Immature natural killer cell (primary cell): ENCODE measurements around the gene SRRM2. TPM values are rescaled to one million over a fixed set of nuclear protein-coding genes. Genes with fewer than 3 reads are reported as not detected.
A peak's percentile ranks its signal among the peaks of the same experiment; 100 is the strongest.
"Not testable (repeated sequence)": the region's sequence is repeated elsewhere in the genome, so short reads cannot be mapped to it uniquely, and the experiment has no call there.

Source experiments
- DNase-seq, 3 donors: peaks; one replicate each; pipeline ENCODE4 v3.0.0; 2022; ENCODE audit warnings: mixed read lengths in 1 of 3
- H3K27ac Mint-ChIP-seq, 6 donors: one replicate each; pipeline ENCODE4 v1.8.0; 2020; ENCODE audit warnings: mixed read lengths in 6 of 6, mild to moderate bottlenecking in 5 of 6, inconsistent platforms in 4 of 6, moderate library complexity in 3 of 6
- H3K27me3 Mint-ChIP-seq, 3 donors: one replicate each; pipeline ENCODE4 v1.8.0; 2020 to 2021; ENCODE audit warnings: low read depth in 3 of 3, mild to moderate bottlenecking in 3 of 3, mixed read lengths in 3 of 3, moderate library complexity in 3 of 3, inconsistent platforms in 1 of 3
- H3K36me3 Mint-ChIP-seq, 3 donors: one replicate each; pipeline ENCODE4 v1.8.0; 2020; ENCODE audit warnings: mixed read lengths in 3 of 3, inconsistent platforms in 2 of 3, mild to moderate bottlenecking in 2 of 3
- H3K4me1 Mint-ChIP-seq, 2 donors: one replicate each; pipeline ENCODE4 v1.8.0; 2020; ENCODE audit warnings: inconsistent platforms in 2 of 2, mild to moderate bottlenecking in 2 of 2, mixed read lengths in 2 of 2, moderate library complexity in 1 of 2
- H3K4me3 Mint-ChIP-seq, 5 donors: one replicate each; pipeline ENCODE4 v1.8.0; 2020; ENCODE audit warnings: mild to moderate bottlenecking in 5 of 5, mixed read lengths in 5 of 5, inconsistent platforms in 3 of 5, moderate library complexity in 3 of 5
- H3K9me3 Mint-ChIP-seq, 6 donors: one replicate each; pipeline ENCODE4 v1.8.0; 2020; ENCODE audit warnings: mild to moderate bottlenecking in 6 of 6, mixed read lengths in 6 of 6, inconsistent platforms in 4 of 6, moderate library complexity in 3 of 6
- polyA plus RNA-seq, 3 donors: library from polyadenylated mRNA; unstranded; fragments of 300-500 nt; fragmentation: Illumina TruSeq; gene quantifications; one replicate each; pipeline ENCODE4 v1.2.3, GENCODE V29; 2021

Gene SRRM2
- polyA plus RNA-seq, 3 donors from 2014 or later: 11.5 to 113 (median 24.2) TPM

DNA sequence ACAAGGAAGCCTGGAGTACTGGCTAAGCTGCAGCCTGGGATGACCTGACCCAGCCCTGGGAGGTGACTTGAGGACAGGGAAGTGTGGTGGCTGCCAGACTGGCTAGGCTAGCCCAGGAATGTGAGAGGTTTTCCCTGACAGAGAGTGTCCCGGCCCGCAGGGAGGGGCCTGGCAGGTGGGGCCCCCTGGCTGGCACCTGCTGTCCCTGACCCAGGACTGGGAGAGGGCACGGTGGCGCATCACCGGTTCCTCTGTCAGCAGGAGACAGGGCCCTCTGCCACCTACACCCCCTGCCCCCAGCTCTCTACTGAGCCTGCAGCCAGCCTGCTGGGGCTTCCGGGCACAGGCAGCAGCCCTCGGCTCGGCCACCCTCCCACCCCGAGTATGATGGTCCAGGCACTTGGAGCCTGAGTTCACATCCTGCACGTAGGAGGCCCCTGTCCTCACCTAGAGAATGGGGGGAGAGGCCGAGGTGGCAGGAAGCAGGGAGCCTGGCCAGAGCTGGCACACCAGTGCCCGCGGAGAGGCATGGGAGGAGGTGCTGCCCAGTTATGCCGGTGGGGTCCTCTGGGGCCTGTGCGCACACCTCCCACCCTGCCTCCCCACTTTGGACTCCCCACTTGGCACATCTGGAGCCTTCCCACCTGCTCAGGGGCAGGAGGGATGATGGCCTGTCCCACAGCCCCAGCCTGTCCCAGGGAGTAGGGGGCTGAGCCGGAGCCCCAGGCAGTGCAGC, 32.9 kb upstream of the SRRM2 start:
- DNase-seq: no peak
- Mint-ChIP-seq H3K4me1 (peaks cover 0 to 4% of the 10 kb centered on the region in 2 donors), H3K27ac (no peak overlapping the region), H3K9me3 (no peaks in the 10 kb centered on the region), H3K4me3 (peak overlapping the region in 1 of 5 donors; percentile 46), H3K27me3 (peaks cover 4 to 7% (median 4%) of the 10 kb centered on the region in 3 donors), H3K36me3 (peaks cover 0 to 3% (median 0%) of the 10 kb centered on the region in 3 donors)

DNA sequence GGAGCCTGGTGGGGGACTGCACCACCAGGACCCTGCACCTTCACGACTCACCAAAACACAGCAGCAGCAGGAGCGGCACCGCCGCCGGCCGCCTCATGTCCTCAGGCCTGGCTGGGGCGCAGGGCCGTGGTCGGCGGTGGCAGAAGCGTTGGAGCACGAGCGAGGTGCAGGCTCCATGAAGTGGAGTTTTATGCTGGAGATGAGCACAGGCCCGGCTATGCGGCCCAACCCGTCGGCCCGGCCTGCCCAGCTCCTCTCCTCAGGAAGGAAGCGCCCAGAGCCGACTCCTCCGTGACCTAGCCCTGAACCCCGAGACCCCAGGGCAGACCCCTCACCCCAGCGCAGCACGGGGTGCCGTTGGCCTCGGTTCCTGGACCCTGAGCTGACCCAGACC, 32.4 kb upstream of the SRRM2 start, which contains the start of gene PRSS27:
Gene PRSS27, minus strand, starts transcription at position 161 of the 394 bp plus-strand sequence. Its CDS starts 64 bp downstream, at position 97.
- Mint-ChIP-seq H3K27me3 (peaks cover 3 to 5% (median 4%) of the 10 kb centered on the region in 3 donors), H3K9me3 (no peaks in the 10 kb centered on the region), H3K27ac (peak within 1 kb of the TSS in 2 of 6 donors; percentile 36 to 64), H3K36me3 (peaks cover 0 to 3% (median 0%) of the 10 kb centered on the region in 3 donors), H3K4me3 (peak within 1 kb of the TSS; percentile 57 to 74 (median 73)), H3K4me1 (peaks cover 0 to 1% of the 10 kb centered on the region in 2 donors)
- no peak for DNase-seq

DNA sequence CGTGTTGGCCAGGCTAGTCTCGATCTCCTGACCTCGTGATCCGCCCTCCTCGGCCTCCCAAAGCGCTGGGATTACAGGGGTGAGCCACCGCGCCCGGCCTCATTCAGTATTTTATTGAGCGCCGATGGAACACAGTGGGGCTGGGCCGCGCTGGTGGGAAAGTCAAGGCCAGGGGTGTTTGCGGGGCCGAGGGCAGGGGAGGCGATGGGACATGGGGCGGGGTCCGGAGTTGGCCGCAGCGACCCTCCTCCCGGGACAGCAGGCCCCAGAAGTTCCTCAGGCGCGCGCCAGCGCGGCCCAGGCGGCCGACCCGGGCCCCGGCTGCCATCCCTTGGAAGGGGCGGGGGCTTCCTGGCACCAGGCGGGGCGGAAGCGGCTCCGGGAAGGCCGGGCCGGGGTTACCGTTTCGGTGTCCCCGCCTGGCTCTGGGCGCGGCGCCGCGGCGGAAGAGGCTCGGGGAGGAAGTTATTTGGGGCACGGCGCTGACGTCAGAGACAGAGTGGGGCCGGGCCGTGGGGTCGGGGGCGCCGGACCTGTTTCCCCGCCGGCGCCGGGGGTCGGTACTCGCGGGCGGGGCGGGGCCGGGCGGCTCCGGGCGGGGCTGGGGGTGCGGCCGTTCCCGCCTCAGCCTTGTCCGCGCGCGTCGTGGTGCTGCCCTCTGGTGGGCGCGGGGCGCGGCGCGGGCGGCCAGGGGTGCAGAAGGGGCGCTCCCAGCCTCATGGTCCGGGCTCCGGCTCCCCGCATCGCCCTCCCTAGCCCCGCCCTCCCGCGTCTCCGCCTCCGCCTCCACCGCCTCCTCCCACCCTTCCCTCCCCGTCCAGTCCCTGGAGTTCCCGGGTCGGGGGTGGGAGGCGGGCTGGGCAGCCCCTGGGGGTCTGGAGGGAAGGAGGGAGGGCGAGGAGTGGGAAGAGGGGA, 31.5 kb upstream of the SRRM2 start:
- peak overlapping the region; percentile 57 to 74 (median 73) for H3K4me3 Mint-ChIP-seq
- peaks cover 0 to 3% (median 0%) of the 10 kb centered on the region in 3 donors for H3K36me3 Mint-ChIP-seq
- H3K4me1 Mint-ChIP-seq: peaks cover 0 to 1% of the 10 kb centered on the region in 2 donors
- H3K27me3 Mint-ChIP-seq: peaks cover 3 to 6% (median 3%) of the 10 kb centered on the region in 3 donors
- no peaks in the 10 kb centered on the region for H3K9me3 Mint-ChIP-seq
- peak overlapping the region in 2 of 6 donors; percentile 36 to 64 for H3K27ac Mint-ChIP-seq
- peak; percentile 77 to 85 (median 84) for DNase-seq

DNA sequence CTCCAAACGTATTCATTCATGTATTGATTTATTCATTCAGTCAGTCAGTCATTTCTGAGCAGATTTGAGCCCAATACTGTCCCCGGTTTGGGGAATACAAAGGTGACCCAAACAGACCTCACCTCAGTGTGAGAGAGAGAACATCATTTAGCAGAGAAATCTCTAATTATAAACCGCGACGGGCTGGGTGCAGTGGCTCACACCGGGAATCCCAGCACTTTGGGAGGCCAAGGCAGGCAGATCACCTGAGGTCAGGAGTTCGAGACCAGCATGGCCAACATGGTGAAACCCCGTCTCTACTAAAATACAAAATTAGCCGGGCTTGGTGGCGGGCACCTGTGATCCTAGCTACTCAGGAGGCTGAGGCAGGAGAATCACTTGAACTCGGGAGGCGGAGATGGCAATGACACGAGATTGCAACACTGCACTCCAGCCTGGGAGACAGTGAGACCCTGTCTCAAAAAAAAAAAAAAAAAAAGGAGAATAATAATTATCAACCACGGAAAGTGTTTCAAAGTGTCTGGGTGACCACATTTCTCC, 30.7 kb upstream of the SRRM2 start:
- not testable (repeated sequence) for DNase-seq, H3K9me3 Mint-ChIP-seq, H3K27me3 Mint-ChIP-seq, H3K36me3 Mint-ChIP-seq, H3K4me1 Mint-ChIP-seq
- Mint-ChIP-seq H3K4me3 (peak overlapping the region; percentile 26 to 72 (median 62)), H3K27ac (peak overlapping the region in 1 of 6 donors; percentile 70)

DNA sequence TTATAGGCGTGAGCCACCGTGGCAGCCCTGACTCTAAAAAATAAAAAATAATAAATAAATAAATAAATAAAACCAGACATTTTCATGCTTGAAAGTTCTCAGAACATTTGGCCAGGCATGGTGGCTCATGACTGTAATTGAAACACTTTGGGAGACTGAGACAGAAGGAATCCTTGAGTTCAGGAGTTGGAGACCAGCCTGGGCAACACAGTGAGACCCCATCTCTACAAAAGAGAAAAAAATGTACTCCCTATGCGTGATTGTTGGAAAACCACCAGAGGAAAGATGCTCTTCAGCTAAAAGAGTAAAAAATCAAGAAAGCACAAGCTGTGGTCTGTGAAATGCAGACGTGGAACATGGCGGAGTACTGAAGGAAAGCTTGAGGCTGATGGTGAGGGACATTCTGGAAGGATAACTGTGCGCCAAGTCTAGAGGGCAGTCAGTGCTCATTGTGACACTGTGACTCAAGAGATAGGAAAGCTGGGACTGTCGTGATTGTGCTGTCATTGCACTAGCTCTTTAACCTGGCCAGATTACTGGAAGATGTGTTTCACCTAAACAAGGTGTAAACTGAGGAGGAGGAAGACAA, 28.3 kb upstream of the SRRM2 start:
- H3K36me3 Mint-ChIP-seq: peaks cover 0 to 3% (median 0%) of the 10 kb centered on the region in 3 donors
- no peak overlapping the region for H3K27ac Mint-ChIP-seq
- no peak overlapping the region for H3K4me3 Mint-ChIP-seq
- H3K4me1 Mint-ChIP-seq: peaks cover 0 to 1% of the 10 kb centered on the region in 2 donors
- DNase-seq: no peak
- peaks cover 2 to 6% (median 2%) of the 10 kb centered on the region in 3 donors for H3K27me3 Mint-ChIP-seq
- no peaks in the 10 kb centered on the region for H3K9me3 Mint-ChIP-seq

DNA sequence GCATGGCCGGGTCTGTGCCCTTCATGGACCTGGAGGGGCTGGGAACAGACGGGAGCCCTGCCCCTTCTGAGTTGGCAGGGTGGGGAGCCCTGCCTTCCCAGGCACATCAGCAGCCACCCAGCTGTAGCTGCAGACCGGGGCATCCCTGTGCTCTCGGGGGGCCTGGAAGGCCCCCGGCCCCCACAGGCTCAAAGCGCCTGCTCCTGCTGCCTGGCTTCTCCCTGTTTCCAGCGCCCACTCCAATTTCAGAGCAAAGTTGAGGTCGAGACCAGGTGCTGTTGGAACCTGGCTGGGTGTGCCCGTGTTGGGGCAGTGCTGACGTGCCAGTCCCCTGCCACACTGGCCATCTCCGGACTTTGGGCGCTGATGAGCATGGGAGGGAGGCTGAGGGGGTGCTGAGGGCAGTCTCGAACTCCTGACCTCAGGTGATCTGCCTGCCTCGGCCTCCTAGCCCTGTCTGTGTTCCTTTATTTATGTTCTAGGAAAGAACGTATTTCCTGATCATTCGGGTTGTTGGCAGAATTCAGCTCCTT, 27.6 kb upstream of the SRRM2 start:
- no peaks in the 10 kb centered on the region for H3K9me3 Mint-ChIP-seq
- no peak overlapping the region for H3K27ac Mint-ChIP-seq
- peaks cover 0 to 1% of the 10 kb centered on the region in 2 donors for H3K4me1 Mint-ChIP-seq
- peaks cover 2 to 6% (median 2%) of the 10 kb centered on the region in 3 donors for H3K27me3 Mint-ChIP-seq
- no peak overlapping the region for H3K4me3 Mint-ChIP-seq
- peaks cover 0 to 3% (median 0%) of the 10 kb centered on the region in 3 donors for H3K36me3 Mint-ChIP-seq
- DNase-seq: no peak

DNA sequence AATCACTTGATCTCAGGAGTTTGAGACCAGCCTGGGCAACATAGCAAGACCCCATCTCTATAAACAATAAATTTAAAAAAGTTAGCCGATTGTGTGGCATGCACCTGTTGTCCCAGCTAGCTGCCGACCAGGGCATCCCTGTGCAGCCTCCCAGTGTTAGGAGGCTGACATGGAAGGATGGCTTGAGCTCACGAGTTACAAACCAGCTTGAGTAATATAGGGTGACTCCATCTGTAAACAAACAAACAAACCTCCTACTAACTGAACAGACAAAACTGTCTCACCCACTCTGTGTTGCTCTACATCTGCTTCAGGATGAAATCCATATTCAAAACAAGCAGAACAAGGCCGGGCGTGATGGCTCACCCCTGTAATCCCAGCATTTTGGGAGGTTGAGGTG, 25.5 kb upstream of the SRRM2 start:
- H3K4me1 Mint-ChIP-seq: peaks cover 0 to 1% of the 10 kb centered on the region in 2 donors
- peaks cover 0 to 3% (median 0%) of the 10 kb centered on the region in 3 donors for H3K36me3 Mint-ChIP-seq
- no peaks in the 10 kb centered on the region for H3K9me3 Mint-ChIP-seq
- DNase-seq: no peak
- H3K27me3 Mint-ChIP-seq: peaks cover 0 to 6% (median 2%) of the 10 kb centered on the region in 3 donors
- H3K4me3 Mint-ChIP-seq: no peak overlapping the region
- H3K27ac Mint-ChIP-seq: no peak overlapping the region

DNA sequence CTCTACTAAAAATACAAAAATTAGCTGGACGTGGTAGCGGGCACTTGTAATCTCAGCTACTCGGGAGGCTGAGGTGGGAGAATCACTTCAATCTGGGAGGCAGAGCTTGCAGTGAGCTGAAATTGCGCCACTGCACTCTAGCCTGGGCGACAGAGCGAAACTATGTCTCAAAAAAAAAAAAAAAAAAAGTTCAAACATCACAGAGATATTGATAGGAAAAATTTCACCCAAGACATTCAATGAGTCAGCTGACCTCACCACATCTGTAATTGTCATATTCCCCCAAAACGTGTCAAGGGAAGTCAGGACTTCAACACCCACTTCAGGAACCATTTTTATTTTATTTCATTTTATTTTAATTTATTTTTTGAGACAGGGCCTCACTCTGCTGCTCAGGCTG, 24.4 kb upstream of the SRRM2 start:
- Mint-ChIP-seq H3K27ac (no peak overlapping the region), H3K9me3 (no peaks in the 10 kb centered on the region), H3K4me3 (no peak overlapping the region), H3K36me3 (peaks cover 0 to 3% (median 0%) of the 10 kb centered on the region in 3 donors), H3K27me3 (peaks cover 0 to 9% (median 0%) of the 10 kb centered on the region in 3 donors), H3K4me1 (no peaks in the 10 kb centered on the region)
- no peak for DNase-seq

DNA sequence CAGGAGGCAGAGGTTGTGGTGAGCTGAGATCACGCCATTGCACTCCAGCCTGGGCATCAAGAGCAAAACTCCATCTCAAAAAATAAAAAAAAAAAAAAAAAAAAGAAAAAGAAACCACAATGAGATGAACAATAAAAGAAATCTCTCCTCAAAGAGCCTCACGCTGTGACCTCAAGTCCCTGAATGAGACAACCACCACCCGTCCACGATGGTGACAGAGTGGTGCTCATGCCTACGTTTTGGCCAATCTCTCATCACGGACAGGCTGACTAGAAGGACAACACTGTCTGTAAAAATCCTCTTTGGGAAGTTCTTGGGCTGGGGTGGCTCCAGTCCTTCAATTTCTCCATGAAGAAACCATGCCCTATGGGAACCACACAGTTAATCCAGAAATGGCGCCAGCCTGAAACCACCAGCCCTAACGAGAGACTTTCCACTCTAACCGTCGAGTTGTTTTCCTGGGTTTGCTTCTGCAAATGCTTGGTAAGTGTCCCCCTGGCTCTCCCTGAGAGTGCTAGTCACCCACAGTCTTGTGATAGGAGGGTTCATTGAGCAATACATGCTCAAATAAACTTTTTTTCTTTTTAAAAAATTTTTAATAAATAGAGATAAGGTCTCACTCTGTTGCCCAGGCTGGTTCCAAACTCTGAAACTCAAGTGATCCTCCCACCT, 17.5 kb upstream of the SRRM2 start:
- DNase-seq: no peak
- Mint-ChIP-seq H3K27ac (no peak overlapping the region), H3K9me3 (no peaks in the 10 kb centered on the region), H3K4me1 (no peaks in the 10 kb centered on the region), H3K27me3 (peaks cover 0 to 3% (median 0%) of the 10 kb centered on the region in 3 donors), H3K4me3 (no peak overlapping the region), H3K36me3 (no peaks in the 10 kb centered on the region)

DNA sequence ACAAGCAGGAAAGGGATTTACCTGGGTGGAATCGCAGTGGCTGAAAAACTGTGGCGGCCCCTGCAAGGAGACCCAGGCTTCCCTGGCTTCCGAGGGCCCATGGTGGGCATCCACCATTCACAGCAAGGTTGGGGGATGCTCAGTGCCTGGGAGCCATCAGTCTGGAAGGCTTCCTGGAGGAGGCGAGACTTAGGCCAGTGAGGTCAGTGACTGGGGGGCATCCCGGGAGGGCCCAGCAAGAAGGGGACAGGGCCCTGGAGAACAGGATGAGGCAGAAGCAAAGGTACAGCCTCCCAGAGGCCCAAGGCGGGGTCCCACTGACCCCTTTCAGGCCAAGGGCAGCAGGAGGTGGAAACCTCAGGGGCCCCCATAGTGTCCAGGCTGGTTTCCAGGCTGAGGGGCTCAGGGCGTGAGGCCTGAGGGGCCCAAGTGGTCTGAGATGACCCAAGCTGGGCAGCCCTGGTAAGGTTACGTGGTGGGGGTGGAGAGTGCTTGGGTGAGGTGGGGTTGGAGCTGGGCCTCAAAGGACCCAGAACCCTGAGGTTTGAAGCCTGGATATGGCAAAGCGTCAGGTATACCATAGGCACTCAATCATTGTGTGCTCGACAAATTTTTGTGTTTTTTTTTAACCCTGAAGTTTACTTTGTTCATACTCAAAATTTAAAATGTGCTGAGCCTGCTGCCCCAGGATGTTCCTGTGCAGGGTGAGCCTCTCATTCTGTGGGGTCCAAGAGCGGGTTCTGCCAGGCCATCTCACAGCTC, 15.8 kb upstream of the SRRM2 start:
- Mint-ChIP-seq H3K27me3 (peaks cover 0 to 5% (median 0%) of the 10 kb centered on the region in 3 donors), H3K27ac (no peak overlapping the region), H3K9me3 (no peaks in the 10 kb centered on the region), H3K4me3 (no peak overlapping the region), H3K36me3 (no peaks in the 10 kb centered on the region), H3K4me1 (no peaks in the 10 kb centered on the region)
- no peak for DNase-seq

DNA sequence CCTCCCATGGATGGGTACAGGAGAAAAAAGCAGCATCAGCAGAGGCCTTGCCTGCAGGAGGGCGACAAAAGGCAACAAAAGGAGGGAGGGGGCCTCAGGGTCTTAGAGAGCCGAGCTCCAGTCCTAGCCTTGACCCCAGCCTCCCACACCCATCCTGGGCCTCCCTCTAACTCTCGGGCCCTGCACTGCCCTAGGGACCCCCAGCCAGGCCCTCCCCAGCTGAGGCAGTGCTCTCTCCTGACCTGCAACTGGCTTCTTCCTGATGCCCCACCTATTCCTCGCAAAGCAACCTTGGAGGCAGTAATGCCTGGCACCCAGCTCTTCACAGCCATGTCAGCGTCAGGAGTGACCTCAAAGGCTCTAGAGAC, 15.2 kb upstream of the SRRM2 start:
- no peak overlapping the region for H3K27ac Mint-ChIP-seq
- no peak overlapping the region for H3K4me3 Mint-ChIP-seq
- no peaks in the 10 kb centered on the region for H3K36me3 Mint-ChIP-seq
- no peak for DNase-seq
- no peaks in the 10 kb centered on the region for H3K9me3 Mint-ChIP-seq
- H3K4me1 Mint-ChIP-seq: no peaks in the 10 kb centered on the region
- peaks cover 0 to 3% (median 0%) of the 10 kb centered on the region in 3 donors for H3K27me3 Mint-ChIP-seq

DNA sequence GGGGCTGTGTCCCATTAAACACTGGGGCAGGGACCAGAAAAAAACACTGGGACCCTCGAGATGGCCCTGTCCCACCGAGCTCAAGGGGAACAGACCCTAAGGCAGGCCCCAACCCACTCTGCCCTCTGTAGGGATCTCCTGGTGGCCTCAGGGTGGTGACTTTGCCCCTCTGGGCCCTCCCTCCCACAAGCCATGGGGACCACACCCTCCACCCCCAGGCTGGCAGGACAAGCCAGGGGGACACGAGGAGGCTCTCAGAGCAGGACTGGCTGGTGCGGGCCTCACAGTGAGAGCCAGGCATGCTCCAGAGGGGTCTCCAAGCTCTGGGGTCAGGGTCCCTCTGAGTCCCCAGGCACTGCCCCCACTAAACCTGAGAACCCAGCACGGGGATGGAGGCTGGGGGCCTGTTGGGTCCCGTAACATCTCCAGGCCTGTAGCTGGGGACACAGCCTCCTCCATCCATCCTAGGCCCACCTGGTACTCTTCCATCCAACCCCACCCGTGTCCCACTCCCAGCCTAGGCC, 14.5 kb upstream of the SRRM2 start:
- Mint-ChIP-seq H3K36me3 (no peaks in the 10 kb centered on the region), H3K4me3 (no peak overlapping the region), H3K4me1 (no peaks in the 10 kb centered on the region), H3K27me3 (peaks cover 0 to 3% (median 0%) of the 10 kb centered on the region in 3 donors), H3K27ac (no peak overlapping the region), H3K9me3 (no peaks in the 10 kb centered on the region)
- DNase-seq: no peak
